Left lobe of liver (tissue), 2 donors: Measurements from ENCODE around the gene PARS2. TPM values are rescaled to one million over a fixed set of nuclear protein-coding genes. Genes with fewer than 3 reads are reported as not detected.
"Not testable (repeated sequence)": the region's sequence is repeated elsewhere in the genome, so short reads cannot be mapped to it uniquely, and the experiment has no call there.

ENCODE experiments used
- ATAC-seq: fragments of 200-7000 bp; cut with Tn5 transposase; one replicate; pipeline ENCODE4 v1.9.1; 2020; ENCODE audit warnings: mild to moderate bottlenecking, moderate library complexity
- DNase-seq: peaks from one replicate; pipeline ENCODE4 v3.0.0-alpha.2; 2020; ENCODE audit warnings: low spot score
- total RNA-seq: library from RNA; stranded (reverse); gene quantifications from one replicate; pipeline ENCODE4 v1.2.1, GENCODE V29; 2021
- donor health status: DM: no; HTN: no; CAD: no; lungs with moderate emphysema.
- donor health status: DM: no; HTN: yes; CAD: no.

Gene PARS2
- total RNA-seq, 1 donor from 2014 or later = 4.3 TPM

DNA sequence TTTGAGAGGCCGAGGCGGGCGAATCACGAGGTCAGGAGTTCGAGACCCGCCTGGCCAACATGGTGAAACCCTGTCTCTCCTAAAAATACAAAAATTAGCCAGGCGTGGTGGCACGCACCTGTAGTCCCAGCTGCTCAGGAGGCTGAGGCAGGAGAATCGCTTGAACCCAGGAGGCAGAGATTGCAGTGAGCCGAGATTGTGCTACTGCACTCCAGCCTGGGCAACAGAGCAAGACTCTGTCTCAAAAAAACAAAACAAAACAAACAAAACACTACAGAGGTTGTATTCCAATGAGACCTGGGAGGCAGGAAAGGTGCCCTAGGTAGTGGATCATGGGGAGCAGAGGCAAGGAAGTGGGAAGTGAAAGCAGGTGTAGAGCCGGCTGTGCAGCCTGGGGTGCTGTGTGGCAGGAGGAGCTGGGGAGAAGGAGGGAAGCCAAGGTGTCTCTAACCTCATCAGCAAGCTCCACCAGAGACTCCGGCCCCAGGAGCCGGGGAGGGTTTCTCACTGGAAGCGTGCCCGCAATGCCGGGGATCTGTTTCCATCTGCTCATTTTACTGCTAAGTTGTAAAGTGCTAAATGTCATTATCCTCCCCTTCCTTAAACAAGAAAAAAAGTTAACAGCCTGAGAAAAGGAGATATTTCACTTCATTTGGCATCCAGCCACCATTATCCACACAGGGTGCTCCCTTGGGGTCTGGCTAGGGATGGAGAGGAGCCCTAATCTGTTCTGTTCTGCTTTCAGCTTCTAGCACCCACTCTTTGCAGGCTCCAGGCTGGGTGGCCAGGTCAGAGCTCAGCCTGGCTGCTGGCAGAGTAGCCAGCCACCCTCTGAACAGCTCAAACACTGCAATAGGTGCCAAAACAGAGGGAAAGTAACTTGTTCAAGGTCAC, 11.8 kb upstream of the PARS2 start:
- DNase-seq = not testable (repeated sequence)
- peak; percentile 88 for ATAC-seq

DNA sequence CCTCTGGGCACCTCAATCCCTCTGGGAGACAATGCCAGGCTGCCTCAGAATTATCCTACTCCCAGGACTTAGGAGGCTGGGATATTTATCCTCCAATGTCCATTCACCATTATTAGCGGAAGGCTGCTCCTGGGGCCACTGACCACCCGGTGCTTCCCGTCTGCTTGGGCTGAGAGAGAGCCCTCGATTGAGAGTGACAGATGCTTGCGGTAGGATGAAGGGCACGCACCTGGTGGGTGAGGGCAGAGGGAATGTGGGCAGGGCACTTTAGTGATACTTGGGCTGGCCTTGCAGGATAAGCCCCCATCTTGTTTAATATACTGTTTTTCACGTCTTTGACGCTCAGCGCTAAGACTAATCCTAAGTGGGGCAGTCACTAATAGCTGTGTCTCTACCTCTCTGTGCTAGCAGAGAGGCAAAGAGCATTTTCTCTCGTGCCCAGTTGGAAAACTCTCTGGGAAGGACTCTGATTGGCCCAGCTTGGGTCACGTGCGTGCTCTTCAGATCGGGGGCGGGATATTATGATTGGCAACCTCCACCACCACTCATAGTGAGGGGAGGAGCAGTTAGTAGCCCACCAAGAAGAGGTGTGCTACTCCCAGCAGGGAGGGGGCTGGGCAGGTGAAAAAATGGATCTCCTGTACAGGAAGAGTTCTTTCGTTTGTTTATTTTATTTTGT, 10.6 kb upstream of the PARS2 start:
- ATAC-seq (no peak), DNase-seq (no peak)

DNA sequence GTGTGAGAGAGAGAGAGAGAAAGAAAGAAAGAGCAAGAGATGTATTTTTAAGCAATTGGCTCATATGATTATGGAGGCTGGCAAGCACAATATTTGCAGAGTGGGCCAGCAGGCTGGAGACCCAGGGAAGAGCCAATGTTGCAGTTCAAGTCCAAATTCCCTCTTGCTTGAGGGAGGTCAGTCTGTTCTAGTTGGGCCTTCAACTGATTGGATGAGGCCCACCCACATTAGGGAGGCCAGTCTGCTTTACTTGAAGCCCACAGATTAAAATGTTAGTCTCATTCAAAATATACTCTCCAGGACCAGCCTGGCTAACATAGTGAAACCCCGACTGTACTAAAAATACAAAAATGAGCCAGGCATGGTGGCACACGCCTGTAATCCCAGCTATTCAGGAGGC, 8.6 kb upstream of the PARS2 start:
- ATAC-seq = no peak
- DNase-seq = no peak

DNA sequence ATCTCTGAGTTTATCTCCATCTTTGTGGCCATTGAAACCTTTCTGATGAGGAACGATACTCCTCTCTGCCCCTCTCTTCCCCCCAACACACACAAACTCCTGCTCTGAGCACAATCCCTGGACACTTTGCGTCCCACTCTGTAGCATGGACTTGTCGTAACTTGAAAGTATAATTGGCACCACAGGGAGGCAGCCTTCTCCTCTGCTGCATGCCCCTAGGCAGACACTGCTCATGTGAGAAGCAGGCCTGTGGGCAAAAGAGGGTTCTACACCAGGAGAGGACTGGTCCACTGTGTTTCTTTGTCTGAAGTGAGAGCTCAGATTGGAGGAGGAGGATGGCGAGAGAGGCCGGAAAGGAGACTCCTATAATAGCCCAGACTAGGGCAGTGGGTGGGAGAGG, 3.8 kb upstream of the PARS2 start:
- DNase-seq (no peak), ATAC-seq (no peak)

DNA sequence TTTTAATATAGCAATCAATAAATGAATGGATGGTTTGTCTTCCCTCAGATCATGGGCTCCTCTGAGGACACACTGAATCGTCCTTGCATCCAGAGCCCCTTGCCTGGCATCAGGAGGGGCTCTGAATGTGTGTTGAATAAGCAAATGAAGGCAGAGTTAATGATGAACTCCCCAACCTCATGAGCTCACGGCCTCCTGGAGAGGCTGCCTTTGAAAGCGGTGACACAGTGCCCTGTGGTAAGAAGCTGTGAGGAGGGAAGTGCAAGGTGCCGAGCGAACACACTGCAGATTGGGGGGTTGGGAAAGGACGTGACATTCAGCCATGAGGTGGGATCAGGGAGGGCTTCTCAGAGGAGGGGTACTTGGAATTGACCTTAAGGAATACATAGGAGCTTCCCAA, 3.2 kb upstream of the PARS2 start:
- ATAC-seq = no peak
- no peak for DNase-seq

DNA sequence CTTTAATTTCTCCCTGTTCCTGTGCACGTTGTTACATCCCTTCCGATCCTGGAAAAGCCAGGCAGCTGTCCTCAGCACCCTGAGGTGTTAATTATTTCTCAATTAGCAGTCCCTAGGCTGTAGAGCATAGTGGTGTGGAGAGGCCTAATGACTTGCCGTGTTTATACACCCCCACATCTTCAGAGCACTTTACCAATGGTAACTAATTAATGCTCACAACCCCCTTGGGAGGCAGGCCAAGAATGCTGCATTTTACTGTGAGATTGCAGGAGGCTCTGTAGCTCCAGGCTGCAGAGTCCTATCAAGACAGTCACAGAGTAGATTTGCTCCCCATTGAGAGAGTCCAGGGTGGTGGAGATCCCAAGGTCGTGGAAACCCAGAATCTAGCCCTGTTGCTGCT, 2.4 kb upstream of the PARS2 start:
- no peak for DNase-seq
- no peak for ATAC-seq

DNA sequence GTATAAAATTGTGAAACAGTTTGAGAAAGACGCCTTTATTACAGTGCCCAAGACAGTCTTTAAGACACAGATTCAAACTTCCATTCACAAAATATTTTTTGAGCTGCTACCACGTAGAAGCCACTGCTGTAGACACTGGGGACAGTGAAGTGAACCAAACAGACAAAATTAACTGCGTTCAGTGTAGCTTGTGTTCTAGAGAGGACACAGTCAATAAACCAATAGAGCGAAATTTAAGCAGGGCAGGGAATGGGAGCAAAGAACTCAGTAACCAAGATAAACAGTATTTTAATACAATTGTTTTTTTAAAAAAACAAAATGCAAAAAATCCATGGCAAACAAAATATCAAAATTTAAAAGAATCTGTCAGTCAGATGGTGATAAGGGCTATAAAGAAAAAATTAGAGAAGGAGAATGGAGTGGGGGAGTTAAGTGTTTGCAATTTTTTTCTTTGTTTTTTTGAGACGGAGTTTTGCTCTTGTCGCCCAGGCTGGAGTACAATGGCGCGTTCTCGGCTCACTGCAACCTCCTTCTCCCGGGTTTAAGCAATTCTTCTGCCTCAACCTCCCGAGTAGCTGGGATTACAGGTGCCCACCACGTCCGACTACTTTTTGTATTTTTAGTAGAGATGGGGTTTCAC, 719 bp upstream of the PARS2 start:
- ATAC-seq (peak; percentile 26), DNase-seq (no peak)

DNA sequence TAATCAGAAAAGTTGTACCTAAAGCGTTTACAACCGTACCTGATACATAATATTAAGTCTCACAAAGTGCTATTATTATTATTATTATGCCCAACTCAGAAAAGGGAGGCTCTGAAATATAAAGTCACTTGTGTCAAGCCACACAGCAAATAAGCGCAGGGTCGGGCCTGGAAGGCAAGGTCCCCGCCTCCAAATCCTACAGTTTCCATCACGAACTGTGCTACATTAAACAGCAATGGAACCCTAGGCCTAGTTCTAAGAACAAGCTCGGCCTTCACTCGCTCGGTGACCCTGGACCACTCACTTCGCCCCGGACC, 549 bp downstream of the PARS2 start:
- ATAC-seq (no peak), DNase-seq (no peak)

GRCh38 chr1:54758678-54759348, 5.5 kb downstream of the PARS2 start:
- ATAC-seq (no peak), DNase-seq (no peak)

- no peak for DNase-seq
- ATAC-seq = no peak
Measured at GRCh38 chr1:54757833-54758232, 6.5 kb downstream of the PARS2 start.

DNA sequence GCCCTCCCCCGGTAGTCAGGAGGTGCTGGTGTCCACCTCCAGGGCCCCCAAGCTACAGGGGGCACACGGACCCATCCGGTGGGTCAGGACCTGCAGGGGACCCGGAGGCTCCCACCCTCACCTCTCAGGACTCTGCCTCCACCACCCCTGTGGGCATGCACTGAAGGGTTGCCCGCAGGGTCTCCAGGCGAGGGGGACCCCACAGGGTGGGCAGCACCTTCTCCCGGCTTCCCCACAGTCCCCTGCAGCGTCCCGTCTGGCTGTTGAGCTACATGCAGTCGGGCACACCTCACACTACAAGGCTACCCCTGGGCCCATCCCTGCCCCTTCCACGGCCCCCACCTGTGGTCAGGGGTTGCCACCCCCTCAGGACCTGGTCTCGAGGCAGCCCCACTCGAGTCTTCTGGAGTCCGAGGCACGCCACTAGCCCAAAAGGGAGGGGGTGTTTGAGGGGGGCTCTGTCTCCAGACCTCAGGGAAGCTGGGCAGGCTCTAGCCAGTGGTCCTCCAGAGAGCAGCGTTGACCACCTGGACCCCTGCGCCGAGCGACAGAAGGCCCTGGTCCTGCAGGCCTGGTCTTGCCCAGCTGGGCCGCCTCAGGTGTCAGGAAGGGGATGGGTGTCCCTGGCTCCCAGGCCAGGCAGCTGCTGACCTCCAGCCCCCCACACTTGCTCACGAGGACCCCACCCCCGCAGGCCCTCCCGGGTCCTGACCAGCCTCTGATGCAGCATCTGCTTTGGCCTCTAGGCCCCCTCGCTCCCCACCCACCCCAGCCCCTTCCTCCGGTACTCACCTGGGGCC, 9.6 kb downstream of the PARS2 start:
- DNase-seq (no peak), ATAC-seq (no peak)

DNA sequence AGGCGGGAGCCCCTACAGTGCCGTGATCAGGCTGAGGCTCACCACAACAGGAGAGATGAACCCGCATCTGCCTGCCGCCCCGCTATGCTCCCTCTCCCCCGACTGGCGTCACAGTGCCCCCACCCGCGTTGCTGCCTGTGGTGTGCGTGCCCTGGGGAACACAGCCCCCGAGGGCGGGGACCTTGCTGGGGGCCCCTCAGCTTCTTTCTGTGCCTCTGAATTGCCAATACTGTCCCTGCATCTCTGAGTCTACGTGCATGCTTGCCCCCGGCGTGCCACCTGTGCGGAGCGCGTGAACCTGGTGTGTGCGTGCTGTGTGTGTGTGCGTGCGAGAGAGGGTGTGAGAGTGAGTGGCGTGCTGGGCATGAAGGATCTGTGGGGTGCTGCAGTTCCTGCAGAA, 10.3 kb downstream of the PARS2 start:
- ATAC-seq (no peak), DNase-seq (no peak)

DNA sequence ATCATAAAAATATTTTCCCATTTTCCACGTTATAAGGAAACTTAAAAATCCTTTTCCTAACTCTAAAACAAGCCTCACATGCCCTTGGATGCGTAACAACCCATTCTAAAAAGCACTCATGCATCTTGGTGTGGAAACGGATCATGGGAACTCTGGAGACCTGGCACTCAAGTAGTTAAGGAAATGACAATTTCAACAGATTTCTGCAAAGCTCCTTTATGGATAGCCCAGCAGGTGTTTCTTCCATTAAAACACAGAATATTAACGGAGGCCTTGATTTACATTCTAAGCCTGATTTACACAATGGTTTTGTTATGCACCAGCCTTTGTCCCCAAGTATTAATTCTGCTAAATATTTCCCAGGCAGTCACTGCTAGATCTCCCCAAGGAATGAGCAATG, 12.9 kb downstream of the PARS2 start:
- ATAC-seq (no peak), DNase-seq (no peak)

GRCh38 chr1:54750596-54750995, 13.7 kb downstream of the PARS2 start:
- no peak for ATAC-seq
- no peak for DNase-seq

- DNase-seq (no peak), ATAC-seq (no peak)
Measured at GRCh38 chr1:54748094-54748835, 16.1 kb downstream of the PARS2 start.

DNA sequence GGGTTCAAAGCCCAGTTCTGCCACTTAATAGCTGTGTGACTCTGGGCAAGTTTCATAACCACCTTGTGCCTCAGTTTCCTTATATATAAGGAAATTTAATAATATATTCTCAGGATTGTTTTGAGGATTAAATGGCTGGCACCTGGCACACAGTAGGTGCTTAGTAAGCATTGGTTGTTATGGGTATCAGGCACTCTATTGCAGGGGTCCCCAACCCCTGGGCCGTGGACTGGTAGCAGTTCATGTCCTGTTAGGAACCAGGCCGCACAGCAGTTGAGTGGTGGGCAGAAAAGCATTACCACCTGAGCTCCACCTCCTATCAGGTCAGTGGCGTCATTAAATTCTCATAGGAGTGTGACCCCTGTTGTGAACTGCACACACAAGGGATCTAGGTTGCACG, 18.5 kb downstream of the PARS2 start:
- no peak for DNase-seq
- no peak for ATAC-seq

DNA sequence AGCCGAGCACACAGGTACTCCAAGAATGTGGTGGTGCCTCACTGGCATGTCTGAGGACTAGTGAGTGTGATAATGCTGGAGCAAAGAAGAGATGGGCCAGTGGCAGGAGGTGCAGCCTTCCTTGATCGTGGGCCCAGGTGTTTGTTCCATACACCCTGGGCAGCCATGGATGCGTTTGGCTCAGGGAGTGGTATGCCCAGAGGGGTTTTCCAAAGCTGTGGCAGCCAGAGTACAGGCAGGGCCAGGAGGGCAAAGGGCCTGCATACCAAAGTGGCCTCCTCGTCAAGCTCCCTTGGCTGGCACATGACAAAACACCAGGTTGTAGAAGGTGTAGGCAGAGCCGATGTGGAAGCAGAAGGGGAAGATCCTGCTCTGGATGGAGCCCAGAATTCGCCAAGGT, 19.0 kb downstream of the PARS2 start:
- ATAC-seq = no peak

GRCh38 chr1:54744696-54745095, 19.6 kb downstream of the PARS2 start:
- DNase-seq = no peak
- ATAC-seq = no peak

More for the DNA sequence above, 19.0 kb downstream of the PARS2 start:
- DNase-seq = no peak

GRCh38 chr1:54743416-54744226, 20.7 kb downstream of the PARS2 start:
- ATAC-seq = peak; percentile 20
- DNase-seq = no peak
